WTC11 (cell line): ENCODE results near the gene GABRE. TPM values are rescaled to one million over a fixed set of nuclear protein-coding genes. Genes with fewer than 3 reads are reported as not detected.

Experiments
- ATAC-seq: fragments of 200-7000 bp; cut with Tn5 transposase; 2 replicates; pipeline ENCODE4 v1.10.0; 2021; ENCODE audit warnings: mild to moderate bottlenecking, moderate library complexity
- CTCF ChIA-PET: fragments of 300-600 bp; sonication (Branson Sonifier 250); formaldehyde crosslinking; loops from one replicate; lab custom pipeline; 2021; ENCODE audit warnings: antibody characterized with exemption; lab: Charles Lee
- POLR2A ChIA-PET: fragments of 350-600 bp; sonication (Branson Sonifier 250); formaldehyde crosslinking; loops from one replicate; lab custom pipeline; 2021; ENCODE audit warnings: antibody characterized with exemption; lab: Charles Lee
- DNase-seq: peaks from one replicate; pipeline ENCODE4 v3.0.0; 2021; ENCODE audit warnings: low spot score
- H3K27ac Mint-ChIP-seq: 2 replicates; pipeline ENCODE4 v1.8.0; 2021; ENCODE audit warnings: mixed read lengths
- H3K27me3 Mint-ChIP-seq: 2 replicates; pipeline ENCODE4 v1.8.0; 2021; ENCODE audit warnings: low read depth, mild to moderate bottlenecking, moderate library complexity, mixed read lengths
- H3K36me3 Mint-ChIP-seq: 2 replicates; pipeline ENCODE4 v1.8.0; 2021; ENCODE audit warnings: mixed read lengths
- H3K4me1 Mint-ChIP-seq: 2 replicates; pipeline ENCODE4 v1.8.0; 2022; ENCODE audit warnings: mixed read lengths
- H3K4me3 Mint-ChIP-seq: 2 replicates; pipeline ENCODE4 v1.8.0; 2021; ENCODE audit warnings: mild to moderate bottlenecking, moderate library complexity, mixed read lengths
- H3K9me3 Mint-ChIP-seq: 2 replicates; pipeline ENCODE4 v1.8.0; 2021; ENCODE audit warnings: mixed read lengths
- ESRRA ChIP-seq: sonication (generic); formaldehyde crosslinking; IDR thresholded peaks from 2 replicates; pipeline ENCODE4 v1.8.1; 2022; ENCODE audit warnings: mild to moderate bottlenecking, missing genetic modification reagents, borderline replicate concordance
- PRRX2 ChIP-seq: fragments of 250-450 bp; sonication (Bioruptor Pico); IDR thresholded peaks from 2 replicates; pipeline ENCODE4 v1.8.0; 2021; ENCODE audit warnings: mild to moderate bottlenecking
- TCF7 ChIP-seq: sonication (generic); formaldehyde crosslinking; IDR thresholded peaks from 2 replicates; pipeline ENCODE4 v1.8.0; 2022; ENCODE audit warnings: mild to moderate bottlenecking, low read depth, missing genetic modification reagents, moderate library complexity
- ZBTB21 ChIP-seq: sonication (generic); formaldehyde crosslinking; IDR thresholded peaks from 2 replicates; pipeline ENCODE4 v1.8.1; 2023; ENCODE audit warnings: mild to moderate bottlenecking, missing genetic modification reagents, borderline replicate concordance
- ZNF317 ChIP-seq: sonication (generic); formaldehyde crosslinking; IDR thresholded peaks from 2 replicates; pipeline ENCODE4 v1.8.1; 2023; ENCODE audit warnings: low read depth, mild to moderate bottlenecking, moderate library complexity, missing genetic modification reagents, borderline replicate concordance
- total RNA-seq: library from RNA; stranded (reverse); gene quantifications from 3 replicates; pipeline ENCODE4 v1.2.3, GENCODE V29; 2021
- TF ChIP-seq, protein P1 (sequence below): sonication (generic); formaldehyde crosslinking; IDR thresholded peaks from 2 replicates; pipeline ENCODE4 v1.8.1; 2023; ENCODE audit warnings: mild to moderate bottlenecking, missing genetic modification reagents, moderate library complexity
- TF ChIP-seq, protein P2 (sequence below): sonication (generic); formaldehyde crosslinking; IDR thresholded peaks from 2 replicates; pipeline ENCODE4 v1.8.0; 2023; ENCODE audit warnings: missing genetic modification reagents, mild to moderate bottlenecking, borderline replicate concordance
- TF ChIP-seq, protein P3 (sequence below): sonication (generic); formaldehyde crosslinking; IDR thresholded peaks from 2 replicates; pipeline ENCODE4 v1.8.0; 2022; ENCODE audit warnings: mild to moderate bottlenecking, missing genetic modification reagents
- TF ChIP-seq, protein P4 (sequence below): fragments of 250-450 bp; sonication (Bioruptor Pico); IDR thresholded peaks from 2 replicates; pipeline ENCODE4 v1.9.0; 2021; ENCODE audit warnings: mild to moderate bottlenecking, borderline replicate concordance
- TF ChIP-seq, protein P5 (sequence below): sonication (generic); formaldehyde crosslinking; conservative IDR thresholded peaks from 2 replicates; pipeline ENCODE4 v1.8.1; 2022; ENCODE audit warnings: mild to moderate bottlenecking, missing genetic modification reagents
- TF ChIP-seq, protein P6 (sequence below): sonication (generic); formaldehyde crosslinking; IDR thresholded peaks from 2 replicates; pipeline ENCODE4 v1.8.1; 2022; ENCODE audit warnings: low read depth, missing genetic modification reagents, borderline replicate concordance
- TF ChIP-seq, protein P7 (sequence below): fragments of 250-450 bp; sonication (Bioruptor Pico); IDR thresholded peaks from 2 replicates; pipeline ENCODE4 v2.1.2; 2022; ENCODE audit warnings: mild to moderate bottlenecking, moderate library complexity
- TF ChIP-seq, protein P8 (sequence below): sonication (generic); formaldehyde crosslinking; IDR thresholded peaks from 2 replicates; pipeline ENCODE4 v1.8.0; 2022; ENCODE audit warnings: mild to moderate bottlenecking, missing genetic modification reagents

The GABRE gene
- total RNA-seq, 1 experiment from 2014 or later = 6.5 TPM

DNA sequence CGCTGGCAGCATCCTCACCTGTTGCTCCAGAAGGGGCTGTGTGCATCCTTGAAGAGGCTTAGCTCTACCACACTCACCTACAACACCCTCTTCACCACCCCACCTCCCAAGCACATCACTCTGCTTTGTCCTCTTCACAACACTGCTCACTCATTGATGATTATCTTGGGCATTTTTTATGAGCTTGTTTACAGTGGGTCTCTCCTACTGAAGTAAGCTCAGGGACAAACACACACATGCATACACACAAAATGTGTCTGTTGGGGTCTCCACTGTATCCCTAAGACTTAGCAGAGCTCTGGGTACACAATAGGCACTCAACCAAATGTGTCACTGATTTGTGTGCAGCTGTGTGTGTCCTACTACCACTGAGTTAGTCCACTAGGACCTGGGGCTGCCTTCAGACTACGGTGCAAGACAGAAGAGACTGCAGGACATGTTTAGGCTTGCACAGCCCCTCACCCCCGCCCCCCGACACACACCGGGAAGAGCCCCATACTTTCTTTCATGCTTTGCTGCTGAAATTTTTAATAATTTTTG is 1.3 kb upstream of the GABRE start:
- TF ChIP-seq, protein P1, sequence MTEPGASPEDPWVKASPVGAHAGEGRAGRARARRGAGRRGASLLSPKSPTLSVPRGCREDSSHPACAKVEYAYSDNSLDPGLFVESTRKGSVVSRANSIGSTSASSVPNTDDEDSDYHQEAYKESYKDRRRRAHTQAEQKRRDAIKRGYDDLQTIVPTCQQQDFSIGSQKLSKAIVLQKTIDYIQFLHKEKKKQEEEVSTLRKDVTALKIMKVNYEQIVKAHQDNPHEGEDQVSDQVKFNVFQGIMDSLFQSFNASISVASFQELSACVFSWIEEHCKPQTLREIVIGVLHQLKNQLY (CRISPR knock-in tag) = no peak
- TF ChIP-seq, protein P2, sequence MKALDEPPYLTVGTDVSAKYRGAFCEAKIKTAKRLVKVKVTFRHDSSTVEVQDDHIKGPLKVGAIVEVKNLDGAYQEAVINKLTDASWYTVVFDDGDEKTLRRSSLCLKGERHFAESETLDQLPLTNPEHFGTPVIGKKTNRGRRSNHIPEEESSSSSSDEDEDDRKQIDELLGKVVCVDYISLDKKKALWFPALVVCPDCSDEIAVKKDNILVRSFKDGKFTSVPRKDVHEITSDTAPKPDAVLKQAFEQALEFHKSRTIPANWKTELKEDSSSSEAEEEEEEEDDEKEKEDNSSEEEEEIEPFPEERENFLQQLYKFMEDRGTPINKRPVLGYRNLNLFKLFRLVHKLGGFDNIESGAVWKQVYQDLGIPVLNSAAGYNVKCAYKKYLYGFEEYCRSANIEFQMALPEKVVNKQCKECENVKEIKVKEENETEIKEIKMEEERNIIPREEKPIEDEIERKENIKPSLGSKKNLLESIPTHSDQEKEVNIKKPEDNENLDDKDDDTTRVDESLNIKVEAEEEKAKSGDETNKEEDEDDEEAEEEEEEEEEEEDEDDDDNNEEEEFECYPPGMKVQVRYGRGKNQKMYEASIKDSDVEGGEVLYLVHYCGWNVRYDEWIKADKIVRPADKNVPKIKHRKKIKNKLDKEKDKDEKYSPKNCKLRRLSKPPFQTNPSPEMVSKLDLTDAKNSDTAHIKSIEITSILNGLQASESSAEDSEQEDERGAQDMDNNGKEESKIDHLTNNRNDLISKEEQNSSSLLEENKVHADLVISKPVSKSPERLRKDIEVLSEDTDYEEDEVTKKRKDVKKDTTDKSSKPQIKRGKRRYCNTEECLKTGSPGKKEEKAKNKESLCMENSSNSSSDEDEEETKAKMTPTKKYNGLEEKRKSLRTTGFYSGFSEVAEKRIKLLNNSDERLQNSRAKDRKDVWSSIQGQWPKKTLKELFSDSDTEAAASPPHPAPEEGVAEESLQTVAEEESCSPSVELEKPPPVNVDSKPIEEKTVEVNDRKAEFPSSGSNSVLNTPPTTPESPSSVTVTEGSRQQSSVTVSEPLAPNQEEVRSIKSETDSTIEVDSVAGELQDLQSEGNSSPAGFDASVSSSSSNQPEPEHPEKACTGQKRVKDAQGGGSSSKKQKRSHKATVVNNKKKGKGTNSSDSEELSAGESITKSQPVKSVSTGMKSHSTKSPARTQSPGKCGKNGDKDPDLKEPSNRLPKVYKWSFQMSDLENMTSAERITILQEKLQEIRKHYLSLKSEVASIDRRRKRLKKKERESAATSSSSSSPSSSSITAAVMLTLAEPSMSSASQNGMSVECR = no peak
- TF ChIP-seq, protein P3, sequence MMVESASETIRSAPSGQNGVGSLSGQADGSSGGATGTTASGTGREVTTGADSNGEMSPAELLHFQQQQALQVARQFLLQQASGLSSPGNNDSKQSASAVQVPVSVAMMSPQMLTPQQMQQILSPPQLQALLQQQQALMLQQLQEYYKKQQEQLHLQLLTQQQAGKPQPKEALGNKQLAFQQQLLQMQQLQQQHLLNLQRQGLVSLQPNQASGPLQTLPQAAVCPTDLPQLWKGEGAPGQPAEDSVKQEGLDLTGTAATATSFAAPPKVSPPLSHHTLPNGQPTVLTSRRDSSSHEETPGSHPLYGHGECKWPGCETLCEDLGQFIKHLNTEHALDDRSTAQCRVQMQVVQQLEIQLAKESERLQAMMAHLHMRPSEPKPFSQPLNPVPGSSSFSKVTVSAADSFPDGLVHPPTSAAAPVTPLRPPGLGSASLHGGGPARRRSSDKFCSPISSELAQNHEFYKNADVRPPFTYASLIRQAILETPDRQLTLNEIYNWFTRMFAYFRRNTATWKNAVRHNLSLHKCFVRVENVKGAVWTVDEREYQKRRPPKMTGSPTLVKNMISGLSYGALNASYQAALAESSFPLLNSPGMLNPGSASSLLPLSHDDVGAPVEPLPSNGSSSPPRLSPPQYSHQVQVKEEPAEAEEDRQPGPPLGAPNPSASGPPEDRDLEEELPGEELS (CRISPR knock-in tag) = no peak
- TF ChIP-seq PRRX2 (CRISPR knock-in tag) = no peak
- TF ChIP-seq, protein P4, sequence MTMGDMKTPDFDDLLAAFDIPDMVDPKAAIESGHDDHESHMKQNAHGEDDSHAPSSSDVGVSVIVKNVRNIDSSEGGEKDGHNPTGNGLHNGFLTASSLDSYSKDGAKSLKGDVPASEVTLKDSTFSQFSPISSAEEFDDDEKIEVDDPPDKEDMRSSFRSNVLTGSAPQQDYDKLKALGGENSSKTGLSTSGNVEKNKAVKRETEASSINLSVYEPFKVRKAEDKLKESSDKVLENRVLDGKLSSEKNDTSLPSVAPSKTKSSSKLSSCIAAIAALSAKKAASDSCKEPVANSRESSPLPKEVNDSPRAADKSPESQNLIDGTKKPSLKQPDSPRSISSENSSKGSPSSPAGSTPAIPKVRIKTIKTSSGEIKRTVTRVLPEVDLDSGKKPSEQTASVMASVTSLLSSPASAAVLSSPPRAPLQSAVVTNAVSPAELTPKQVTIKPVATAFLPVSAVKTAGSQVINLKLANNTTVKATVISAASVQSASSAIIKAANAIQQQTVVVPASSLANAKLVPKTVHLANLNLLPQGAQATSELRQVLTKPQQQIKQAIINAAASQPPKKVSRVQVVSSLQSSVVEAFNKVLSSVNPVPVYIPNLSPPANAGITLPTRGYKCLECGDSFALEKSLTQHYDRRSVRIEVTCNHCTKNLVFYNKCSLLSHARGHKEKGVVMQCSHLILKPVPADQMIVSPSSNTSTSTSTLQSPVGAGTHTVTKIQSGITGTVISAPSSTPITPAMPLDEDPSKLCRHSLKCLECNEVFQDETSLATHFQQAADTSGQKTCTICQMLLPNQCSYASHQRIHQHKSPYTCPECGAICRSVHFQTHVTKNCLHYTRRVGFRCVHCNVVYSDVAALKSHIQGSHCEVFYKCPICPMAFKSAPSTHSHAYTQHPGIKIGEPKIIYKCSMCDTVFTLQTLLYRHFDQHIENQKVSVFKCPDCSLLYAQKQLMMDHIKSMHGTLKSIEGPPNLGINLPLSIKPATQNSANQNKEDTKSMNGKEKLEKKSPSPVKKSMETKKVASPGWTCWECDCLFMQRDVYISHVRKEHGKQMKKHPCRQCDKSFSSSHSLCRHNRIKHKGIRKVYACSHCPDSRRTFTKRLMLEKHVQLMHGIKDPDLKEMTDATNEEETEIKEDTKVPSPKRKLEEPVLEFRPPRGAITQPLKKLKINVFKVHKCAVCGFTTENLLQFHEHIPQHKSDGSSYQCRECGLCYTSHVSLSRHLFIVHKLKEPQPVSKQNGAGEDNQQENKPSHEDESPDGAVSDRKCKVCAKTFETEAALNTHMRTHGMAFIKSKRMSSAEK (CRISPR knock-in tag) = no peak
- TF ChIP-seq ZBTB21 (CRISPR knock-in tag) = no peak
- TF ChIP-seq, protein P5, sequence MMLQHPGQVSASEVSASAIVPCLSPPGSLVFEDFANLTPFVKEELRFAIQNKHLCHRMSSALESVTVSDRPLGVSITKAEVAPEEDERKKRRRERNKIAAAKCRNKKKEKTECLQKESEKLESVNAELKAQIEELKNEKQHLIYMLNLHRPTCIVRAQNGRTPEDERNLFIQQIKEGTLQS (CRISPR knock-in tag) = no peak
- TF ChIP-seq, all 79 proteins: peak for 0
- DNase-seq (no peak), ATAC-seq (no peak)
- Mint-ChIP-seq H3K27me3 (peaks cover 30% of the 10 kb centered on the region), H3K27ac (no peak overlapping the region), H3K9me3 (no peaks in the 10 kb centered on the region), H3K4me1 (peaks cover 18% of the 10 kb centered on the region), H3K36me3 (no peaks in the 10 kb centered on the region), H3K4me3 (no peak overlapping the region)
- CTCF ChIA-PET = interaction anchor here (1.1 to 2.1 kb wide), 2 partner anchors 222 to 626 kb away, joined by 3 to 5 read pairs; no protein-coding TSS in a partner anchor
- POLR2A ChIA-PET = no interaction called here

DNA sequence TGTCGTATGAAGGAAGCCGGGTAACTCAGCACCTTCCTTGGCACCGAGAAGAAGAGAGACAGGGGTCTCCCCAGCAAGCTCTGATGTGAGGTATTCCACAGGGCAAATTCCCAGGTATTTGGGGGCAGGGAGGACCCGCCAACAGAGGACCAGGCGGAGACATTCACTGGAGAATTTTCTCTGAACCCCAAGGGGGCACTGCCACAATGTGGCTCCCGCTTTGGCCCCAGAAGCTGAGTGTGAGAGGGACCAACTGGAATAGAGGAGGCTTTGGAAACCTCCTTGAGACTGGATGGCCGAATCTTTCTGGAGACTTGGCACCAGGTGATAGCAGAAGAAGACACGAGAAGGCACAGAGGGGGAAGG is 735 bp upstream of the GABRE start:
- Mint-ChIP-seq H3K36me3 (no peaks in the 10 kb centered on the region), H3K4me3 (peak overlapping the region; percentile 59), H3K9me3 (no peaks in the 10 kb centered on the region), H3K27me3 (peaks cover 30% of the 10 kb centered on the region), H3K4me1 (peaks cover 18% of the 10 kb centered on the region), H3K27ac (no peak overlapping the region)
- peak; percentile 16 for DNase-seq
- ATAC-seq = peak; percentile 29
- CTCF ChIA-PET = interaction anchor here (1.1 to 2.1 kb wide), 3 partner anchors 165 to 627 kb away, joined by 3 to 5 read pairs (median 3); no protein-coding TSS in a partner anchor
- POLR2A ChIA-PET = no interaction called here
- no peak for TF ChIP-seq TCF7 (CRISPR knock-in tag)
- no peak for TF ChIP-seq ZNF317 (CRISPR knock-in tag)
- TF ChIP-seq, protein P3 (CRISPR knock-in tag) = no peak
- TF ChIP-seq, protein P6, sequence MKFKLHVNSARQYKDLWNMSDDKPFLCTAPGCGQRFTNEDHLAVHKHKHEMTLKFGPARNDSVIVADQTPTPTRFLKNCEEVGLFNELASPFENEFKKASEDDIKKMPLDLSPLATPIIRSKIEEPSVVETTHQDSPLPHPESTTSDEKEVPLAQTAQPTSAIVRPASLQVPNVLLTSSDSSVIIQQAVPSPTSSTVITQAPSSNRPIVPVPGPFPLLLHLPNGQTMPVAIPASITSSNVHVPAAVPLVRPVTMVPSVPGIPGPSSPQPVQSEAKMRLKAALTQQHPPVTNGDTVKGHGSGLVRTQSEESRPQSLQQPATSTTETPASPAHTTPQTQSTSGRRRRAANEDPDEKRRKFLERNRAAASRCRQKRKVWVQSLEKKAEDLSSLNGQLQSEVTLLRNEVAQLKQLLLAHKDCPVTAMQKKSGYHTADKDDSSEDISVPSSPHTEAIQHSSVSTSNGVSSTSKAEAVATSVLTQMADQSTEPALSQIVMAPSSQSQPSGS = no peak
- TF ChIP-seq, protein P7, sequence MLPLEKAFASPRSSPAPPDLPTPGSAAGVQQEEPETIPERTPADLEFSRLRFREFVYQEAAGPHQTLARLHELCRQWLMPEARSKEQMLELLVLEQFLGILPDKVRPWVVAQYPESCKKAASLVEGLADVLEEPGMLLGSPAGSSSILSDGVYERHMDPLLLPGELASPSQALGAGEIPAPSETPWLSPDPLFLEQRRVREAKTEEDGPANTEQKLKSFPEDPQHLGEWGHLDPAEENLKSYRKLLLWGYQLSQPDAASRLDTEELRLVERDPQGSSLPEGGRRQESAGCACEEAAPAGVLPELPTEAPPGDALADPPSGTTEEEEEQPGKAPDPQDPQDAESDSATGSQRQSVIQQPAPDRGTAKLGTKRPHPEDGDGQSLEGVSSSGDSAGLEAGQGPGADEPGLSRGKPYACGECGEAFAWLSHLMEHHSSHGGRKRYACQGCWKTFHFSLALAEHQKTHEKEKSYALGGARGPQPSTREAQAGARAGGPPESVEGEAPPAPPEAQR (CRISPR knock-in tag) = no peak
- TF ChIP-seq PRRX2 (CRISPR knock-in tag) = no peak
- TF ChIP-seq, protein P8, sequence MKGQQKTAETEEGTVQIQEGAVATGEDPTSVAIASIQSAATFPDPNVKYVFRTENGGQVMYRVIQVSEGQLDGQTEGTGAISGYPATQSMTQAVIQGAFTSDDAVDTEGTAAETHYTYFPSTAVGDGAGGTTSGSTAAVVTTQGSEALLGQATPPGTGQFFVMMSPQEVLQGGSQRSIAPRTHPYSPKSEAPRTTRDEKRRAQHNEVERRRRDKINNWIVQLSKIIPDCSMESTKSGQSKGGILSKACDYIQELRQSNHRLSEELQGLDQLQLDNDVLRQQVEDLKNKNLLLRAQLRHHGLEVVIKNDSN (CRISPR knock-in tag) = no peak
- TF ChIP-seq ESRRA = no peak
